NCI-H1092 treated with DMSO at 0.1 percent for 48 hours (cell line): Measurements from ENCODE around the gene VPS37B.
"Not testable (repeated sequence)": the region's sequence is repeated elsewhere in the genome, so short reads cannot be mapped to it uniquely, and the experiment has no call there.

Experiments
- DNase-seq: peaks from one replicate; lab custom pipeline; 2025; lab: John Stamatoyannopoulos, UW

Gene VPS37B

GRCh38 chr12:122882908-122883558, 12.9 kb downstream of the VPS37B start:
- DNase-seq: no peak

GRCh38 chr12:122880668-122881067, 15.3 kb downstream of the VPS37B start:
- no peak for DNase-seq

- DNase-seq: no peak
Measured at GRCh38 chr12:122880155-122880667, 15.7 kb downstream of the VPS37B start.

DNA sequence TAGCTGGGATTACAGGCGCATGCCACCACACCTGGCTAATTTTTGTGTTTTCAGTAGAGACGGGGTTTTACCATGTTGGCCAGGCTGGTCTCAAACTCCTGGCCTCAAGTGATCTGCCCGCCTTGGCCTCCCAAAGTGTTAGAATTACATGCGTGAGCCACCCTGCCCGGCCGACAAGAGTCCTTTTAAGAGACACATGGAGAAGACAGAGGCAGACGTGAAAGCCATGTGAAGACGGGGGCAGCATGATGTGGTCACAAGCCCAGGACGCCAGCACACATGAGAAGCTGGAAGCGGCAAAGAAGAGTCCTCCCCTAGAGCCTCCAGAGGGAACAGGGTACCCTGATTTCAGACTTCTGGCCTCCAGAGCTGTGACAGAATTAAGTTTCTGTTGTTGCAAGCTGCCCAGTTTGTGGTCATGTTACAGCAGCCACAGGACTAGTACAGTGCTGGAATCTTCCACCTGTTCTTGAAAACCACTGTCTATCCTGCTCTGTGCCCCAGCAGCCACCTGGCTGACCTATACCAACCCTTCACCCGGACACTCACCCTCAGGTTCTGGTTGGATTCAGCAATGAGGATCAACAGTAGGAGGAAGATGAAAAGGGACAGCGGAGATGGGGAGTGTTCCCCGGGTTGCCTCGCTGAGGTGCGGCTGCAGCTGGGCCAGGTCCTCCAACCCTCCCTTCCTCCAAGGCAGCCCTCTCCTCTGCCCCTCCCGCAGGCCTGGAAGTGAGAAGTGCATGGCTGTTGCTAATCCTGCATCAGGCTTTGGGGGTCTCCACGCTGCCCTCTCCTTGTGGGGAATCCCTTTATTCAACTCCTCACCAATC, 16.9 kb downstream of the VPS37B start:
- no peak for DNase-seq

DNA sequence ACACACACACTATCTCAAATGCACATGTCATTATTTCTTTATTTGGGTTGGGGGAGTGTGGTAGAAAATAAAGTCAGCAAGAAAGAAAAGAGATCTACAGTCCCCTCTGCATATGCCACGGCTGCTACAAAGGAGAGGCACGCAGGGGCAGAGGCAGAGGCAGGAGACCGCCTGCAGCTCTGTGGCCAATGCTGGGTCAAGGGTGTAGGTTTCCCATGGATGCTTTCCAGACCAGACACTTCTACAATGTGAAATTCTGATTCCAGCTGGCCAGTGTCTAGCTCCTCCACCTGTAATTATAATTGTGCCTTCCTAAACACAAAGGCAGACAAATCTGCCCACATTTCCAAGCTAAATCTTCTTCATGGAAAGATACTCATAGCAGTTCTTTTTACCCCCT, 19.2 kb downstream of the VPS37B start:
- DNase-seq: no peak

DNA sequence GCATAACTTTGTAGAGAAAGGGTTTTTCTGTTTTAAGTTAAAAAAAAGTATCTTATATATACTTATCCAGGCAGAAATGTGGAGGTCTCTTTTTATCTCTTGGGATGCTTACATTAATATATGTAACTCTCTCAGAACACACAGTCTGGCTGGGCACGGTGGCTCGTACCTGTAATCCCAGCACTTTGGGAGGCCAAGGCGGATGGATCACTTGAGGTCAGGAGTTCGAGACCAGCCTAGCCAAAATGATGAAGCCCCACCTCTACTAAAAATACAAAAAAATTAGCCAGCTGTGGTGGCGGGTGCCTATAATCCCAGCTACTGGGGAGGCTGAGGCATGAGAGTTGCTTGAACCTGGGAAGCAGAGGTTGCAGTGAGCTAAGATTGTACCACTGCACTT, 19.6 kb downstream of the VPS37B start:
- DNase-seq: not testable (repeated sequence)

GRCh38 chr12:122875590-122876220, 20.2 kb downstream of the VPS37B start:
- no peak for DNase-seq

GRCh38 chr12:122874081-122874480, 21.8 kb downstream of the VPS37B start:
- DNase-seq: no peak

DNA sequence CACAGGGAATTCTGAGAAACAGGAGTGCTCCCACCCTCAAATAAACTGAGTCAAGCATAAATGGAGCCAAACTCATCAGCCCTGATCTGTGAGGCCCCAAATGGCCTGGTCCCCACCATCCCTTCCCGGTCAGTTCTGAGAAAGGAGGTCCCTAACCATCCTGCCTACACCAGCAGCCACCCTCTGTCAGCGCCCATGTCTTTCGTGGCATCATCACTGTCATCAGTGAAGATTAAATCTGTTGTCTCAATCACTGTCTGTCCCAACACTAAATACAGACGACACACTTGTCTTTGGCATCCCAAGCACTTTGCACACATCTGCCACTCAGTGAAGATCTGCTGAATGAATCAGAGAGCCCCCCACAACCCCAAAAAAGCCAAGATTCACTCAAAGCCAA, 22.4 kb downstream of the VPS37B start:
- DNase-seq: no peak

DNA sequence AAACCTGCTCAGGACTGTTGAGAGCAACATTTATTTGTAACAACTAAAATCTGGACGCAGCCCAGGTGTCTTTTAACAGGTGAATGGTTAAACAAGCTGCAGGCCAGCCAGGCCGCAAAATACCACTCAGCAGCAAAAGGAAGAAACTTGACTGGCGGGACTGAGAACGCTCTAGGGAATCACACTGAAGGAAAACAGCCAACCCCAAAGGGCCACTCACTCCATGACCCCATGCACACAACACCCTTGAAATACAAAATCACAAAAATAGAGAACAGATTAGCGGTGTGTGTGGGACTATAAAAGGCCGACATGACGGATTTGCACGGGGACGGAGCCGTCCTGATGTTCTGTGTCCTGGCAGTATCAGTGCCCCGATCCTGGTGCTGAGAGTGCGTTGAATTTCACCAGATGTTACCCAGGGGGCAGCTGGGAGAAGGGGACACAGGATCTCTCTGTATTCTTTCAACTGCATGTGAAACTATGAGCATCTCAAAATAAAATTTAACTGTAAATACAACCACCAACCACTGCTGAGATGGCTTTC, 23.0 kb downstream of the VPS37B start:
- peak; percentile 54 for DNase-seq

- DNase-seq: peak; percentile 77
Measured at GRCh38 chr12:122871851-122872780, 23.8 kb downstream of the VPS37B start.

- DNase-seq: peak; percentile 53
Measured at GRCh38 chr12:122870867-122871664, 24.9 kb downstream of the VPS37B start.

DNA sequence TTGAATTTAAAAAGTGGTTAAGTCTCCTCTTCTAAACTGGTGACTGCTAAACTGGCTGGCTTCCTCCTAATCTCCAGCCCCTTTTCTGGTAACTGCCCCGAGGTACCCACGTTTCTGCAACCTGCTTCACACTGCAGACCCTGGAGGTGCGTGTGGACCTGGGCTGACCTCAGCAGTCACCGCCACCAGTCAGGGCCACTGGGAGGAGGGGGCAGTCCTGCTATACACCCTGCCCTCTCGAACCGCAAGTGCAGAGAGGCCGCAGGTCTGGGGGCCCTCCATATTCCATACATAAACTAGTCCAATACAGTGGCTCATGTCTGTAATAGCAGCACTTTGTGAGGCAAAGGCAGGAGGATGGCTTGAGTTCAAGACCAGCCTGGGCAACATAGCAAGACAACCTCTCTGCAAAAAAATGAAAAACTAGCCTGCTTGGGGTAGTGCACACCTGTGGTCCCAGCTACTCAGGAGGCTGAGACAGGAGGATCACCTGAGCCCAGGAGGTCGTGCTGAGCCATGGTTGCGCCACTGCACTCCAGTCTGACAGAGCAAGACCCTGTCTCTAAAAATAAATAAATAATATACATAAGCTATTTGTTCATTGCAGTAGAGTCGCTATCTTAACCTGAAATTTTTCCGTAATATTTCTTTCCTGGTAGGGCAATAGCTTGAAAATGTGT, 25.6 kb downstream of the VPS37B start:
- no peak for DNase-seq

GRCh38 chr12:122869207-122869973, 26.5 kb downstream of the VPS37B start:
- DNase-seq: no peak

GRCh38 chr12:122868471-122869177, 27.3 kb downstream of the VPS37B start:
- DNase-seq: no peak

DNA sequence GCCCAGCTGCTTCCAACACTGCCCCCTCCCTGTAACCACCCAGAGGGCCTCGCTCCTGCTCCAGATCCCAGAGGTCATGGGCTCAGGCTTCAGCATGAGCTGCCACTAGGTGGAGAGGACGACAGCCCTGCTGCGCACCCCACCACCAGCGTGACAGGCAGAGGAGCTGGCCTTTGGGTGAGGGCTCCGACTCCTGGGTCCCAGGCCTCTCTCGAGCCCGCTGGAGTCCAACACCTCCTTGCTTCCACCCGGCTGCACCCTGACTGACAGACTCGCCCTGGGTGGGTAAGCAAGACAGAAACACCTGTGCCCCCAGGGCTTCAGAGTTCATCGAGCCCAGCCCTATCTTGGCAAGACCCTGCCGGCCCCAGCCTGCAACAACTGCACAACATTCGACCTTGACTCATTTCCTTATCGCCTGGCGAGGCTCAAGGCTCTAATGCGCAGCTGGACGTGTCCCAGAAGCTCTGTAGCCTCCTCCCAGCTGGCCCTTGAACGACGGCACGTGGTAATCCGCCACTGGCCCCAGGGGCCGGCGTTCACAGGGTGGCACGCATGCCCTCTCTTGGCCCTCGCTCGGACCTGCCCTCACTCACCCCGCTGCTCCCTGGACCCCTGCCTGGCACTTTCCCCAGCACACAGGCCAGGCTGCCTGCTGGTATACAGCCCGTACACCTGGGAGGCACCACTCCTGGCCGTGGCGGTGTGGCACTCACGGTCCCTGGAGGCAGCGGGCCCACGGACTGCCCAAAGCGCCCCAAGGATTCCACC, 28.0 kb downstream of the VPS37B start:
- no peak for DNase-seq

DNA sequence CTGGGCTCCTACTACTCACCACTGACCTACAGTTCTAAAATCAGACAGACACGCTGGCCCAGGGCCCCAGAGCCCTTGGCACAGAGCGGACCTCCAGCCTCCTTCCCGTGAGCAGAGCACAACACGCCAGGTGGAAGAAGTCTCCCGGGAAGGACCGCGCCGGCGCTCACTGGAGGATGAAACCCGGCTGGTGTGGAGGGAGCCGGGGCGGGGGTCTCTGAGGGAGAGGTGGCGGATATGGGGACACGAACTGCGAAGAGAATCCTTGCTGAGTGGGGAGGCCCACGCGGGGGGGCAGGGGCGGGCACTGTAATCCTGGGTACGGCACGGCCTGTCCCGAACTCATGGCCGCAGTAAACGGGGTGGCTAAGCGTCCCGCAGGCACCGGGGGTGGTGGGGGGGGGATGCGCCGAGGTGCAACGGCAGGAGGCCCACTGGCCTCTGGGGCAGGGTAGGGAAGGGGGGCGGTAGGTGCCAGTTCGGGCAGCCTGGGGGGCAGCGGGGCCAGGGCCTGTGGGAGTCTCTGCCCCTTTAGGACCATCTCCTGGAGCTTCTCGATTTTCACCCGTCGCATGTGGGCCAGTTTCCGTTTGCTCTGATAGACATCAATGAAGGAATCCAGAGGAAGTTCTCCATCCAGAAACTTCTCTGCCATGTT, 28.8 kb downstream of the VPS37B start:
- DNase-seq: no peak
